Neural cell (in vitro differentiated cells): Measurements from ENCODE around the gene CGB8.
"Not testable (repeated sequence)": the region's sequence is repeated elsewhere in the genome, so short reads cannot be mapped to it uniquely, and the experiment has no call there.

ENCODE experiments used
- CTCF ChIP-seq: fragments of 450-650 bp; IDR thresholded peaks from 2 replicates; pipeline ENCODE4 v1.5.1; 2014; ENCODE audit warnings: antibody characterized with exemption, mild to moderate bottlenecking, moderate library complexity; ENCODE audit not compliant: poor library complexity, severe bottlenecking
- EP300 ChIP-seq: fragments of 450-650 bp; conservative IDR thresholded peaks from 2 replicates; pipeline ENCODE4 v1.6.1; 2014; ENCODE audit warnings: antibody characterized with exemption, mild to moderate bottlenecking, moderate library complexity; ENCODE audit not compliant: poor library complexity, severe bottlenecking
- EZH2 ChIP-seq: fragments of 200-600, 300-800 bp; shearing (Covaris generic), sonication (generic); IDR thresholded peaks from 2 replicates; pipeline ENCODE4 v1.6.1; 2014; ENCODE audit warnings: antibody characterized with exemption, low read length, borderline replicate concordance, mild to moderate bottlenecking; ENCODE audit not compliant: insufficient read depth, poor library complexity, severe bottlenecking
- MXI1 ChIP-seq: fragments of 450-650 bp; conservative IDR thresholded peaks from 2 replicates; pipeline ENCODE4 v1.6.1; 2014; ENCODE audit warnings: antibody characterized with exemption, mild to moderate bottlenecking; ENCODE audit not compliant: poor library complexity, severe bottlenecking
- POLR2AphosphoS5 ChIP-seq: IDR thresholded peaks from 2 replicates; pipeline ENCODE4 v1.6.1; 2012
- RAD21 ChIP-seq: fragments of 450-650 bp; conservative IDR thresholded peaks from 2 replicates; pipeline ENCODE4 v1.6.1; 2014; ENCODE audit warnings: antibody characterized with exemption, mild to moderate bottlenecking, moderate library complexity
- REST ChIP-seq: IDR thresholded peaks from 2 replicates; pipeline ENCODE4 v1.6.1; 2012; ENCODE audit warnings: borderline replicate concordance
- SMC3 ChIP-seq: fragments of 450-650 bp; conservative IDR thresholded peaks from 2 replicates; pipeline ENCODE4 v1.6.1; 2014; ENCODE audit warnings: antibody characterized with exemption, mild to moderate bottlenecking, moderate library complexity; ENCODE audit not compliant: poor library complexity
- TAF1 ChIP-seq: IDR thresholded peaks from 2 replicates; pipeline ENCODE4 v1.6.1; 2012; ENCODE audit warnings: low read depth

GRCh38 chr19:49028686-49029085, 20.2 kb downstream of the CGB8 start:
- TF ChIP-seq MXI1, CTCF, EP300, RAD21, SMC3, EZH2, REST, TAF1, POLR2AphosphoS5: not testable (repeated sequence)
